ENCODE results near the gene IPO4. TPM values are rescaled to one million over a fixed set of nuclear protein-coding genes. Genes with fewer than 3 reads are reported as not detected.

Gene IPO4
- total and polyA plus RNA-seq, 2 of the 13 experiments (the other 11 are each of a cell fraction or from before 2014, with no cell fraction given): 39.0 to 179 TPM

GRCh38 chr14:24212924-24213865 lies 24.6 kb upstream of the IPO4 start, which contains the start of gene CHMP4A (continued):
- TF ChIP-seq MEIS2 (CRISPR knock-in tag; IDR thresholded peaks at IDR 0.05) (peak; percentile 96), NR2F2 (IDR thresholded peaks at IDR 0.05; ENCODE audit: borderline replicate concordance, low read depth) (no peak), HMG20B (CRISPR knock-in tag; conservative IDR thresholded peaks at IDR 0.05) (no peak; the same call in 1 of the 2 replicates), ZNF777 (CRISPR knock-in tag; IDR thresholded peaks at IDR 0.05) (peak; percentile 89), ZBTB1 (CRISPR knock-in tag; IDR thresholded peaks at IDR 0.05; ENCODE audit: borderline replicate concordance) (peak; percentile 71; the same call in 1 of the 2 replicates), ZNF546 (CRISPR knock-in tag; conservative IDR thresholded peaks at IDR 0.05) (peak; percentile 99), TBP (CRISPR knock-in tag; IDR thresholded peaks at IDR 0.05) (peak; percentile 49; the same call in 1 of the 2 replicates), BCLAF1 (IDR thresholded peaks at IDR 0.05) (no peak), FOXA1 (IDR thresholded peaks at IDR 0.05) (no peak), FOXA1 (CRISPR knock-in tag; IDR thresholded peaks at IDR 0.05) (peak; percentile 52; the same call in 1 of the 2 replicates), SRSF1 (optimal IDR thresholded peaks at IDR 0.05; ENCODE audit: low read depth, low read length) (peak; percentile 96), ZNF260 (CRISPR knock-in tag; IDR thresholded peaks at IDR 0.05; ENCODE audit: borderline replicate concordance, low read depth) (0 out of 2 replicates have a peak, but pooled peaks have one; percentile 97), SETDB1 (CRISPR knock-in tag; IDR thresholded peaks at IDR 0.05; ENCODE audit: borderline replicate concordance) (no peak)
- TF ChIP-seq, protein P1, sequence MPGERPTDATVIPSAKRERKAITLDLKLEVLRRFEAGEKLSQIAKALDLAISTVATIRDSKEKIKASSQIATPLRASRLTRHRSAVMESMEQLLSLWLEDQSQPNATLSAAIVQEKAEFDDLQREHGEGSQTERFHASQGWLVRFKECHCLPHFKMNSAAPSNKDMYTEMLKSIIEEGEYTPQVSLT (CRISPR knock-in tag; IDR thresholded peaks at IDR 0.05; ENCODE audit: borderline replicate concordance, low read depth): no peak
- TF ChIP-seq, protein P2, sequence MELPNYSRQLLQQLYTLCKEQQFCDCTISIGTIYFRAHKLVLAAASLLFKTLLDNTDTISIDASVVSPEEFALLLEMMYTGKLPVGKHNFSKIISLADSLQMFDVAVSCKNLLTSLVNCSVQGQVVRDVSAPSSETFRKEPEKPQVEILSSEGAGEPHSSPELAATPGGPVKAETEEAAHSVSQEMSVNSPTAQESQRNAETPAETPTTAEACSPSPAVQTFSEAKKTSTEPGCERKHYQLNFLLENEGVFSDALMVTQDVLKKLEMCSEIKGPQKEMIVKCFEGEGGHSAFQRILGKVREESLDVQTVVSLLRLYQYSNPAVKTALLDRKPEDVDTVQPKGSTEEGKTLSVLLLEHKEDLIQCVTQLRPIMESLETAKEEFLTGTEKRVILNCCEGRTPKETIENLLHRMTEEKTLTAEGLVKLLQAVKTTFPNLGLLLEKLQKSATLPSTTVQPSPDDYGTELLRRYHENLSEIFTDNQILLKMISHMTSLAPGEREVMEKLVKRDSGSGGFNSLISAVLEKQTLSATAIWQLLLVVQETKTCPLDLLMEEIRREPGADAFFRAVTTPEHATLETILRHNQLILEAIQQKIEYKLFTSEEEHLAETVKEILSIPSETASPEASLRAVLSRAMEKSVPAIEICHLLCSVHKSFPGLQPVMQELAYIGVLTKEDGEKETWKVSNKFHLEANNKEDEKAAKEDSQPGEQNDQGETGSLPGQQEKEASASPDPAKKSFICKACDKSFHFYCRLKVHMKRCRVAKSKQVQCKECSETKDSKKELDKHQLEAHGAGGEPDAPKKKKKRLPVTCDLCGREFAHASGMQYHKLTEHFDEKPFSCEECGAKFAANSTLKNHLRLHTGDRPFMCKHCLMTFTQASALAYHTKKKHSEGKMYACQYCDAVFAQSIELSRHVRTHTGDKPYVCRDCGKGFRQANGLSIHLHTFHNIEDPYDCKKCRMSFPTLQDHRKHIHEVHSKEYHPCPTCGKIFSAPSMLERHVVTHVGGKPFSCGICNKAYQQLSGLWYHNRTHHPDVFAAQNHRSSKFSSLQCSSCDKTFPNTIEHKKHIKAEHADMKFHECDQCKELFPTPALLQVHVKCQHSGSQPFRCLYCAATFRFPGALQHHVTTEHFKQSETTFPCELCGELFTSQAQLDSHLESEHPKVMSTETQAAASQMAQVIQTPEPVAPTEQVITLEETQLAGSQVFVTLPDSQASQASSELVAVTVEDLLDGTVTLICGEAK (IDR thresholded peaks at IDR 0.05): no peak
- TF ChIP-seq, protein P2 (CRISPR knock-in tag; IDR thresholded peaks at IDR 0.05): peak; percentile 82

Data from HepG2 (cell line).